Measurements from ENCODE around the gene PRSS12. TPM values are rescaled to one million over a fixed set of nuclear protein-coding genes. Genes with fewer than 3 reads are reported as not detected.

PRSS12 gene
- total RNA-seq, 4 donors from 2014 or later = 2.2 to 9.2 (median 4.3) TPM

DNA sequence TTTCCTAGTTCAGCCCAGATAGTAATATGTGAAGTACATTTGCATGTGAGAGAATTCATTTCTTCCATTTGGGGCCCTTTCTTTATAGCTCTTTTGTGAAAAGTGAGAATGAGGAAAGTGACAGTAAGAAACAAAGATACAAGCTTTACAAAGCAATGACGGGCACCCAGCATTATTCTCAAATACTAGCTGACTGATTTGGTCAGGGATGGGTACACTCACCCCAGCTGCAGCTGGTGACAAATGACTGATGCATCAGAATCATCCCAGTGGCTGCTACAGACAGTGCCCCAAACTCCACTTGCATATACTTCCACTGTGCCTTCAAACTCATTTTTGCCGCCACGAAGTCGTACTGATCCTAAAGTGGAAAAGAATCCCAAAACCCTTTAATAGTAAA lies 14.8 kb downstream of the PRSS12 start:
- Histone ChIP-seq H3K36me3 (no peaks in the 10 kb centered on the region), H3K9me3 (no peaks in the 10 kb centered on the region), H3K27me3 (no peaks in the 10 kb centered on the region), H3K4me3 (no peak overlapping the region), H3K27ac (no peak overlapping the region), H3K4me1 (peaks cover 0 to 3% (median 0%) of the 10 kb centered on the region in 3 donors)
- DNase-seq = no peak
- intact Hi-C loops (cut with DNase I) = no loop called here
- 89 to 93% methylated on average over 4 of the region's 4 CpGs for WGBS, 2 donors
- TF ChIP-seq, protein P1, sequence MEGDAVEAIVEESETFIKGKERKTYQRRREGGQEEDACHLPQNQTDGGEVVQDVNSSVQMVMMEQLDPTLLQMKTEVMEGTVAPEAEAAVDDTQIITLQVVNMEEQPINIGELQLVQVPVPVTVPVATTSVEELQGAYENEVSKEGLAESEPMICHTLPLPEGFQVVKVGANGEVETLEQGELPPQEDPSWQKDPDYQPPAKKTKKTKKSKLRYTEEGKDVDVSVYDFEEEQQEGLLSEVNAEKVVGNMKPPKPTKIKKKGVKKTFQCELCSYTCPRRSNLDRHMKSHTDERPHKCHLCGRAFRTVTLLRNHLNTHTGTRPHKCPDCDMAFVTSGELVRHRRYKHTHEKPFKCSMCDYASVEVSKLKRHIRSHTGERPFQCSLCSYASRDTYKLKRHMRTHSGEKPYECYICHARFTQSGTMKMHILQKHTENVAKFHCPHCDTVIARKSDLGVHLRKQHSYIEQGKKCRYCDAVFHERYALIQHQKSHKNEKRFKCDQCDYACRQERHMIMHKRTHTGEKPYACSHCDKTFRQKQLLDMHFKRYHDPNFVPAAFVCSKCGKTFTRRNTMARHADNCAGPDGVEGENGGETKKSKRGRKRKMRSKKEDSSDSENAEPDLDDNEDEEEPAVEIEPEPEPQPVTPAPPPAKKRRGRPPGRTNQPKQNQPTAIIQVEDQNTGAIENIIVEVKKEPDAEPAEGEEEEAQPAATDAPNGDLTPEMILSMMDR (IDR thresholded peaks at IDR 0.05) = no peak
- no peak for TF ChIP-seq POLR2A (IDR thresholded peaks at IDR 0.05)

DNA sequence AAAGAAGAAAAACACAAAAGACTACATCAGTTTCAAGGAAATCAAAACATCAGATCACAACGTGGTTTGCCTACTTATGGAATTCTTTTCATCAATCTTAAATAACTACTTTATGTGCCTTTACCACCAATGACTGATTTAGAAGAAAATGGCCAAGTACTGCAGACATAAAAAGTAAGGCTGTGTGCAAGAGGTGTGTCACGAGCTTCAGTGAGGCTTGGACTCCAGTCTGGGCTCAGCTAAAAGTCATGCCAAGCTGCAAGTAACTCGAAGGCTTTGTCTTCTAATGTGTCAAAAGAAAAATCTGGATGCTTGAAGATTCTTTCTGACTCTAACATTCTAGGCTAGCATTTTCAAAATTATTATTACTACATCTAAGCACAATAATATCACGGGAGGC lies 17.0 kb downstream of the PRSS12 start:
- Histone ChIP-seq H3K4me3 (no peak overlapping the region), H3K27ac (no peak overlapping the region), H3K36me3 (no peaks in the 10 kb centered on the region), H3K27me3 (no peaks in the 10 kb centered on the region), H3K9me3 (no peaks in the 10 kb centered on the region), H3K4me1 (peaks cover 0 to 3% (median 0%) of the 10 kb centered on the region in 3 donors)
- DNase-seq = no peak
- WGBS, 2 donors = 63 to 79% methylated on average over 4 of the region's 4 CpGs
- TF ChIP-seq, protein P1 (IDR thresholded peaks at IDR 0.05) = no peak
- TF ChIP-seq POLR2A (IDR thresholded peaks at IDR 0.05) = no peak
- intact Hi-C loops (cut with DNase I) = no loop called here

DNA sequence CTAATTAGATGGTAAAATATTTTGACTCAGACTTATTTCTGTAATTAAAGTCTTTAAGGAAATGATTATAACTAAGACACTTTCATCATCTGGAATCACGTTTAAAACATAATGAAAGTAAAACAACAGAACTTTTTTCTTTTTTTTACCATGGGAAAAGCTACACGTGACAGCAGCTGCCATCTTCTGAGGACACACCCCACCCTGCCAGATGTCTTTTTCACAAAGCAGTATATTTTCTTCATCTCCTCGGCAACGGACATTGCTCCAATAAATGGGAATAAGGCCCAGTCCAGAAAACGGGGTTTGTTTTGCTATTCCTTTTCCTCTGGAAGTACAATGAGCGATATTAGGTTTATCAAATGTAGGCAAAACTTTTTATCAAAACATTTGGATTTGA lies 17.5 kb downstream of the PRSS12 start:
- intact Hi-C loops (cut with DNase I) = no loop called here

DNA sequence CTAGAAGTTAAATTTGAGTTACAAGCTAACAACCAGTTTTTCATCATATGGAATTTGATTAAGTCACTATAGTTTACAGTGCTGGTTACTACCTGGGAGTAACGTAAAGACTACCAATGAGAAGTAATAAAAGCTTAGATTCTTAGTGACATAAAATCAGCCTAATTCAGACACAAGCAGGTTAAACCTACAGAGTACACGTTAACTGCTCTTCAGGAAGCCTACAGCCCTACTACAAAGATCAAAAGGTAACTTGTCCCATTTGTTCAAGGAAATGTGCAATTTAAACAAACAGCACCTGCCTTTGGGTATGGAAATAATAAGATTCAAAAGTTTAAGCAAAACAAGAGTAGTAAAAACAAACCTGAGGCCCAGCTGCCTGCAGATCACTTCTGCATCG lies 21.5 kb downstream of the PRSS12 start:
- TF ChIP-seq POLR2A (IDR thresholded peaks at IDR 0.05) = no peak
- TF ChIP-seq, protein P1 (IDR thresholded peaks at IDR 0.05) = no peak
- peak overlapping the region in 1 of 4 donors; percentile 4 for H3K27ac ChIP-seq
- H3K36me3 ChIP-seq = no peaks in the 10 kb centered on the region
- DNase-seq = no peak
- intact Hi-C loops (cut with DNase I) = no loop called here
- no peak overlapping the region for H3K4me3 ChIP-seq
- H3K9me3 ChIP-seq = no peaks in the 10 kb centered on the region
- no peaks in the 10 kb centered on the region for H3K4me1 ChIP-seq
- WGBS, 2 donors = 84 to 85% methylated on average over 3 of the region's 3 CpGs
- no peaks in the 10 kb centered on the region for H3K27me3 ChIP-seq

More for the DNA sequence above, 17.5 kb downstream of the PRSS12 start:
- DNase-seq = no peak
- H3K4me3 ChIP-seq = no peak overlapping the region
- no peaks in the 10 kb centered on the region for H3K27me3 ChIP-seq
- no peak overlapping the region for H3K27ac ChIP-seq
- WGBS, 2 donors = 64 to 72% methylated on average over 6 of the region's 6 CpGs
- no peaks in the 10 kb centered on the region for H3K36me3 ChIP-seq
- no peaks in the 10 kb centered on the region for H3K9me3 ChIP-seq
- TF ChIP-seq, protein P1 (IDR thresholded peaks at IDR 0.05) = no peak
- no peak for TF ChIP-seq POLR2A (IDR thresholded peaks at IDR 0.05)
- peaks cover 0 to 3% (median 0%) of the 10 kb centered on the region in 3 donors for H3K4me1 ChIP-seq

DNA sequence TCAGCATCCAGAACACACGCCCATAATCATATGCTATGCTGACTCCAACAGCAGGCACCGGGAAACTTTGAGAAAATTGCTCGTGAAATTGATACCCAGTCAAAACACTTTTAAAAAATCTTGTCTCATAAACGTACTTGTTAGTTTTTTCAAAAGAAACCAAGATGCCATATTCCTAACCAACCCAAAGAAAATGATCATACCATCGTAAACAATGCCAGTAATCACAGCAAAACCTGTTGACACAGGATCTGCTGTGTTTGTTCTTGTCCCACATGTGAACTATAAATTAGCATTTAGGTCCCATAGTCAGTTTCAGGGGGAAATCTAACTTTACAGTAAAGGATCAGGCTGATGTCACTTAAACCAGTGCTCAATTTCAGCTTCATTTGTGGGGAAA lies 23.0 kb downstream of the PRSS12 start:
- no peak for DNase-seq
- Histone ChIP-seq H3K9me3 (no peaks in the 10 kb centered on the region), H3K36me3 (no peaks in the 10 kb centered on the region), H3K27me3 (no peaks in the 10 kb centered on the region), H3K4me1 (no peaks in the 10 kb centered on the region), H3K27ac (no peak overlapping the region), H3K4me3 (no peak overlapping the region)
- WGBS, 2 donors = 80 to 84% methylated on average over 5 of the region's 5 CpGs
- intact Hi-C loops (cut with DNase I) = no loop called here
- TF ChIP-seq, protein P1 (IDR thresholded peaks at IDR 0.05) = no peak
- no peak for TF ChIP-seq POLR2A (IDR thresholded peaks at IDR 0.05)
